ENCODE results near the gene TIGD4.

TIGD4 gene

GRCh38 chr4:152822323-152822722, 42.8 kb upstream of the TIGD4 start:
- TF ChIP-seq, protein P1, sequence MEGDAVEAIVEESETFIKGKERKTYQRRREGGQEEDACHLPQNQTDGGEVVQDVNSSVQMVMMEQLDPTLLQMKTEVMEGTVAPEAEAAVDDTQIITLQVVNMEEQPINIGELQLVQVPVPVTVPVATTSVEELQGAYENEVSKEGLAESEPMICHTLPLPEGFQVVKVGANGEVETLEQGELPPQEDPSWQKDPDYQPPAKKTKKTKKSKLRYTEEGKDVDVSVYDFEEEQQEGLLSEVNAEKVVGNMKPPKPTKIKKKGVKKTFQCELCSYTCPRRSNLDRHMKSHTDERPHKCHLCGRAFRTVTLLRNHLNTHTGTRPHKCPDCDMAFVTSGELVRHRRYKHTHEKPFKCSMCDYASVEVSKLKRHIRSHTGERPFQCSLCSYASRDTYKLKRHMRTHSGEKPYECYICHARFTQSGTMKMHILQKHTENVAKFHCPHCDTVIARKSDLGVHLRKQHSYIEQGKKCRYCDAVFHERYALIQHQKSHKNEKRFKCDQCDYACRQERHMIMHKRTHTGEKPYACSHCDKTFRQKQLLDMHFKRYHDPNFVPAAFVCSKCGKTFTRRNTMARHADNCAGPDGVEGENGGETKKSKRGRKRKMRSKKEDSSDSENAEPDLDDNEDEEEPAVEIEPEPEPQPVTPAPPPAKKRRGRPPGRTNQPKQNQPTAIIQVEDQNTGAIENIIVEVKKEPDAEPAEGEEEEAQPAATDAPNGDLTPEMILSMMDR (conservative IDR thresholded peaks at IDR 0.05; ENCODE audit: low read depth, low read length), result no peak
- Histone ChIP-seq H3K27me3 (ENCODE audit: insufficient read depth, low read depth) (no peaks in the 10 kb centered on the region), H3K36me3 (ENCODE audit: insufficient read depth) (no peaks in the 10 kb centered on the region), H3K4me2 (no peak overlapping the region), H3K4me1 (ENCODE audit: low read depth, poor library complexity, severe bottlenecking) (peaks cover 3% of the 10 kb centered on the region), H3K79me2 (ENCODE audit: insufficient read depth, low read depth) (no peaks in the 10 kb centered on the region; the same call in 1 of the 2 replicates), H3K4me3 (IDR thresholded peaks at IDR 0.05; ENCODE audit: insufficient read depth, low read depth, low read length) (no peak overlapping the region), H2AFZ (ENCODE audit: low read depth) (no peak overlapping the region), H3K27ac (no peak overlapping the region), H4K20me1 (ENCODE audit: insufficient read depth) (no peaks in the 10 kb centered on the region), H3K9ac (no peak overlapping the region)

DNA sequence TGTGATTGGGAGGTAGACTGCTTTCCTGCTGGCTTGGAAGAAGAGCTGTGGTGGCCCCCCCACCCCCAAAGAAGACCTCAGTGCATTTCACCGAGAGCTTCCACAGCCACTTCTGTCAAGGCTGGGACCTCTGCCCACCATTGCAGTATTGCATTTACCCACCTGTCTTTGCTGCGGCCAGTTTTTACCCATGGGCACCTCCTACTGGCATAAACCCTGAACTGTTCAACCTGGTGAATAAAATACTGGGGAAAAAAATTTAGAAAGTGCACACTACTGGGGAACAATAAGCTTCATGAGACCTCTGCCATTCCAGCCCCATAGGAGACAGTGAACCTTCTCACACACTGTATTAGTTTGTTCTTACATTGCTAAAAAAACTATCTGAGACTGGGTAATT, 40.5 kb upstream of the TIGD4 start:
- TF ChIP-seq, protein P1 (conservative IDR thresholded peaks at IDR 0.05; ENCODE audit: low read depth, low read length), result no peak
- Histone ChIP-seq H3K27me3 (ENCODE audit: insufficient read depth, low read depth) (no peaks in the 10 kb centered on the region), H2AFZ (ENCODE audit: low read depth) (no peak overlapping the region), H3K36me3 (ENCODE audit: insufficient read depth) (no peaks in the 10 kb centered on the region), H3K27ac (no peak overlapping the region), H4K20me1 (ENCODE audit: insufficient read depth) (no peaks in the 10 kb centered on the region), H3K4me2 (no peak overlapping the region), H3K79me2 (ENCODE audit: insufficient read depth, low read depth) (no peaks in the 10 kb centered on the region; the same call in 1 of the 2 replicates), H3K4me1 (ENCODE audit: low read depth, poor library complexity, severe bottlenecking) (peaks cover 8% of the 10 kb centered on the region), H3K4me3 (IDR thresholded peaks at IDR 0.05; ENCODE audit: insufficient read depth, low read depth, low read length) (no peak overlapping the region), H3K9ac (no peak overlapping the region)

- H3K4me2 ChIP-seq, result no peak overlapping the region
- no peaks in the 10 kb centered on the region for H3K36me3 ChIP-seq (ENCODE audit: insufficient read depth)
- no peaks in the 10 kb centered on the region for H3K27me3 ChIP-seq (ENCODE audit: insufficient read depth, low read depth)
- H3K4me1 ChIP-seq (ENCODE audit: low read depth, poor library complexity, severe bottlenecking), result peaks cover 16% of the 10 kb centered on the region
- H4K20me1 ChIP-seq (ENCODE audit: insufficient read depth), result no peaks in the 10 kb centered on the region
- TF ChIP-seq, protein P1 (conservative IDR thresholded peaks at IDR 0.05; ENCODE audit: low read depth, low read length), result no peak
- H3K4me3 ChIP-seq (IDR thresholded peaks at IDR 0.05; ENCODE audit: insufficient read depth, low read depth, low read length), result no peak overlapping the region
- H2AFZ ChIP-seq (ENCODE audit: low read depth), result no peak overlapping the region
- H3K79me2 ChIP-seq (ENCODE audit: insufficient read depth, low read depth), result no peaks in the 10 kb centered on the region; the same call in 1 of the 2 replicates
- no peak overlapping the region for H3K9ac ChIP-seq
- no peak overlapping the region for H3K27ac ChIP-seq
These were observed 39.6 kb upstream of the TIGD4 start for GRCh38 chr4:152819026-152819645.

- H3K4me2 ChIP-seq, result no peak overlapping the region
- H4K20me1 ChIP-seq (ENCODE audit: insufficient read depth), result no peaks in the 10 kb centered on the region
- H3K27me3 ChIP-seq (ENCODE audit: insufficient read depth, low read depth), result no peaks in the 10 kb centered on the region
- H3K4me3 ChIP-seq (IDR thresholded peaks at IDR 0.05; ENCODE audit: insufficient read depth, low read depth, low read length), result no peak overlapping the region
- no peaks in the 10 kb centered on the region; the same call in 1 of the 2 replicates for H3K79me2 ChIP-seq (ENCODE audit: insufficient read depth, low read depth)
- TF ChIP-seq, protein P1 (conservative IDR thresholded peaks at IDR 0.05; ENCODE audit: low read depth, low read length), result no peak
- peaks cover 16% of the 10 kb centered on the region for H3K4me1 ChIP-seq (ENCODE audit: low read depth, poor library complexity, severe bottlenecking)
- H3K9ac ChIP-seq, result no peak overlapping the region
- H3K36me3 ChIP-seq (ENCODE audit: insufficient read depth), result no peaks in the 10 kb centered on the region
- H3K27ac ChIP-seq, result no peak overlapping the region
- H2AFZ ChIP-seq (ENCODE audit: low read depth), result no peak overlapping the region
These were observed 37.8 kb upstream of the TIGD4 start for GRCh38 chr4:152817331-152817730.

Data from KMS-11 (cell line).